Upper lobe of right lung (tissue), 1 donor: Measurements from ENCODE around the gene NKG7. TPM values are rescaled to one million over a fixed set of nuclear protein-coding genes. Genes with fewer than 3 reads are reported as not detected.

Experiments
- ATAC-seq: fragments of 200-7000 bp; cut with Tn5 transposase; one replicate; pipeline ENCODE4 v1.9.1; 2020; ENCODE audit warnings: mild to moderate bottlenecking, moderate library complexity
- DNase-seq: peaks from one replicate; pipeline ENCODE4 v3.0.0-alpha.2; 2020
- H3K27ac ChIP-seq: fragments of 200-600 bp; one replicate; pipeline ENCODE4 v1.8.0; 2022
- H3K27me3 ChIP-seq: fragments of 200-600 bp; one replicate; pipeline ENCODE4 v1.8.0; 2022; ENCODE audit warnings: mild to moderate bottlenecking
- H3K36me3 ChIP-seq: fragments of 200-600 bp; one replicate; pipeline ENCODE4 v1.8.0; 2022
- H3K4me1 ChIP-seq: fragments of 200-600 bp; one replicate; pipeline ENCODE4 v1.8.0; 2022
- H3K4me3 ChIP-seq: fragments of 200-600 bp; one replicate; pipeline ENCODE4 v1.8.0; 2022; ENCODE audit warnings: mild to moderate bottlenecking
- H3K9me3 ChIP-seq: fragments of 200-600 bp; one replicate; pipeline ENCODE4 v1.8.0; 2022
- intact Hi-C: fragments of 100-400 bp; cut with DNase I; formaldehyde crosslinking; loops from one replicate; pipeline ENCODE4 v1.11.0; 2022
- total RNA-seq: library from RNA; stranded (reverse); fragmentation: NEBNext Ultra II Directional; extraction: Animal tissue kit (Norgen Biotek cat#: 25700); gene quantifications from one replicate; pipeline ENCODE4 v1.2.1, GENCODE V29; 2021
- TF ChIP-seq, protein P1 (sequence below): fragments of 200-600 bp; IDR thresholded peaks from one replicate; pipeline ENCODE4 v1.8.0; 2022; ENCODE audit warnings: antibody characterized with exemption
- donor health status: DM: no; HTN: yes; CAD: no; lungs with severe emphysema.

NKG7 gene
- total RNA-seq, 1 donor from 2014 or later, result 25.1 TPM

- Histone ChIP-seq H3K36me3 (peaks cover 21% of the 10 kb centered on the region), H3K4me1 (no peaks in the 10 kb centered on the region), H3K27ac (no peak overlapping the region), H3K9me3 (no peaks in the 10 kb centered on the region), H3K4me3 (no peak overlapping the region), H3K27me3 (no peaks in the 10 kb centered on the region)
- TF ChIP-seq, protein P1, sequence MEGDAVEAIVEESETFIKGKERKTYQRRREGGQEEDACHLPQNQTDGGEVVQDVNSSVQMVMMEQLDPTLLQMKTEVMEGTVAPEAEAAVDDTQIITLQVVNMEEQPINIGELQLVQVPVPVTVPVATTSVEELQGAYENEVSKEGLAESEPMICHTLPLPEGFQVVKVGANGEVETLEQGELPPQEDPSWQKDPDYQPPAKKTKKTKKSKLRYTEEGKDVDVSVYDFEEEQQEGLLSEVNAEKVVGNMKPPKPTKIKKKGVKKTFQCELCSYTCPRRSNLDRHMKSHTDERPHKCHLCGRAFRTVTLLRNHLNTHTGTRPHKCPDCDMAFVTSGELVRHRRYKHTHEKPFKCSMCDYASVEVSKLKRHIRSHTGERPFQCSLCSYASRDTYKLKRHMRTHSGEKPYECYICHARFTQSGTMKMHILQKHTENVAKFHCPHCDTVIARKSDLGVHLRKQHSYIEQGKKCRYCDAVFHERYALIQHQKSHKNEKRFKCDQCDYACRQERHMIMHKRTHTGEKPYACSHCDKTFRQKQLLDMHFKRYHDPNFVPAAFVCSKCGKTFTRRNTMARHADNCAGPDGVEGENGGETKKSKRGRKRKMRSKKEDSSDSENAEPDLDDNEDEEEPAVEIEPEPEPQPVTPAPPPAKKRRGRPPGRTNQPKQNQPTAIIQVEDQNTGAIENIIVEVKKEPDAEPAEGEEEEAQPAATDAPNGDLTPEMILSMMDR, result no peak
- DNase-seq, result no peak
- intact Hi-C loops, result no loop called here
- ATAC-seq, result no peak
Observed at GRCh38 chr19:51345076-51345620, 27.3 kb downstream of the NKG7 start.

DNA sequence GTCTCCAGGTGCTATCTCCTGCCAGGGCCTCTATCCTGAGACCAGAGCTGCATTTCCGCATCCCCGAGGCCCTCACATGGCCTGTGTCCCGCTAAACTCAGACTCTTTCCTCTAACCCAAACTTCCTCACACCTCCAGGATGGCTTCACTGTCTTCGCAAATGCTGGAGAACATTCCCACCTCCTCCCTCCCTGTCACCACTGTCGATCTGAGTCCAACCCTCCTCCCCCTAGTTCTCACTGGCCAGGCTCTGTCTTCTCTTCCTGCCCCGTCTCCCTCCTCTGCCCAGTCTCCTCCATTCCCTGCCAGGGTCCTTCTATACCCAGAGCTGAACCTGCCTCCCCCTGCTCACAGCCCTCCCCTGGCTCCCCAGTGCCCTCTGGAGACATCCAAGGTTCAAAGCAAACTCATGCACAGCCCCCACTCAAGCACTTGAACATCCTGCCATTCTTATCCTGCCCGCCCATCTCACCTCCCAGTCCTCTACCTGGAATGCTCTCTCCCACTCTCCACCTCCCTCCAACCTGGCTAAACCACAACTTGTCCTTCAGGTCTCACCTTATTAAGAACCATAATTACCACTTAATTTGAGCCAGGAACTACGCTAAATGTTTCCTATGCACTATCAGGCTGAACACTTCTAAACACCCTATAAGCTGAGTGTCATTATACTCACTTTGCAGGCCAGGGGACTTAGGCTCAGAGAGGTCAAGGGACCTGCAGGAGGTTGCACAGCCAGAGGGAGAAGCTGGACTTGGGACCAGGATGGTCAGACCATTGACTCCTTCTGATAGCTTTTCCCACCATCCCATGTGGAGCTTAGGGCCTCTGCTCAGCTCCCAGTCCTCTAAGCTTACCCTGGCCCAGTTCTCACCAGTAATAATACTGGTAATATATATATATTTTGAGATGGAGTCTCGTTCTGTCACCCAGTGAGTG is 29.6 kb downstream of the NKG7 start:
- intact Hi-C loops, result no loop called here
- Histone ChIP-seq H3K27ac (no peak overlapping the region), H3K4me1 (peaks cover 11% of the 10 kb centered on the region), H3K4me3 (no peak overlapping the region), H3K36me3 (peaks cover 5% of the 10 kb centered on the region), H3K9me3 (no peaks in the 10 kb centered on the region), H3K27me3 (no peaks in the 10 kb centered on the region)
- TF ChIP-seq, protein P1, result no peak
- ATAC-seq (no peak), DNase-seq (no peak)

DNA sequence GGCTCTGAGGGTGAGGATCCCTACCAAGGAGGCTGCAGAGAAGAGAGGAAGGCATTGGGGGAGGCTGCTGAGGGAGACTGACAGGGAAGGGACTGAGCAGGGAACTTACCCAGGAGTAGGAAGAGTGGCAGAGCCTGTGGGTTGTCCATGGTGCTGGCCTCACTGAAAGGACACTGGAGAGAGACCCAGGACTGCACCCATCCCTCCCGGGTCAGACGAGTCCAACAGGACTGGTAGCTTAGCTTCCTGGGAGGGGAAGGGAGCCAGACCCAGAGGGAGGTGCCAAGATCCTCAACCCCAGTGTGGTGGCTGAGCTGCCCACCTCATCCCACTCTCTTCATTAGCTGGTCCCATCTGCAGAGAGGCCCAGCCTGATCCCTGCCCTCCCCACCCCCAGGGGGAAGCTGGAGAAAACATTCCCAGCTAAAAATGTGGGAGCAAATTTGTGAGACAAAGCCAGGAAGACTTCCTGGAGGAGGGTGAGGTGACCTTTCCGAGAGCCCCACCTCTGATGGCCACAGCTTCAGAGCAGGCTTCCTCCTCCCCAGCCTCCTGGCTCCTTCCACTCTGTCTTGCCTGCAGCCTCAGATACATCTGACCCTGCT is 30.4 kb downstream of the NKG7 start, which contains the start of gene VSIG10L:
Gene VSIG10L, minus strand, starts transcription at position 164 of the 605 bp plus-strand sequence. Its CDS starts 15 bp downstream, at position 149.
- TF ChIP-seq, protein P1, result no peak
- Histone ChIP-seq H3K27me3 (no peaks in the 10 kb centered on the region), H3K9me3 (no peaks in the 10 kb centered on the region), H3K27ac (no peak within 1 kb of the TSS), H3K4me3 (no peak within 1 kb of the TSS), H3K4me1 (peaks cover 11% of the 10 kb centered on the region), H3K36me3 (peaks cover 5% of the 10 kb centered on the region)
- intact Hi-C loops, result no loop called here
- no peak for DNase-seq
- ATAC-seq, result no peak

- TF ChIP-seq, protein P1, result no peak
- H3K27ac ChIP-seq, result no peak overlapping the region
- ATAC-seq (no peak), DNase-seq (no peak)
- no peak overlapping the region for H3K4me3 ChIP-seq
- H3K9me3 ChIP-seq, result no peaks in the 10 kb centered on the region
- no peaks in the 10 kb centered on the region for H3K27me3 ChIP-seq
- peaks cover 5% of the 10 kb centered on the region for H3K36me3 ChIP-seq
- intact Hi-C loops, result no loop called here
- peaks cover 11% of the 10 kb centered on the region for H3K4me1 ChIP-seq
Observed at GRCh38 chr19:51341066-51341465, 31.4 kb downstream of the NKG7 start.

DNA sequence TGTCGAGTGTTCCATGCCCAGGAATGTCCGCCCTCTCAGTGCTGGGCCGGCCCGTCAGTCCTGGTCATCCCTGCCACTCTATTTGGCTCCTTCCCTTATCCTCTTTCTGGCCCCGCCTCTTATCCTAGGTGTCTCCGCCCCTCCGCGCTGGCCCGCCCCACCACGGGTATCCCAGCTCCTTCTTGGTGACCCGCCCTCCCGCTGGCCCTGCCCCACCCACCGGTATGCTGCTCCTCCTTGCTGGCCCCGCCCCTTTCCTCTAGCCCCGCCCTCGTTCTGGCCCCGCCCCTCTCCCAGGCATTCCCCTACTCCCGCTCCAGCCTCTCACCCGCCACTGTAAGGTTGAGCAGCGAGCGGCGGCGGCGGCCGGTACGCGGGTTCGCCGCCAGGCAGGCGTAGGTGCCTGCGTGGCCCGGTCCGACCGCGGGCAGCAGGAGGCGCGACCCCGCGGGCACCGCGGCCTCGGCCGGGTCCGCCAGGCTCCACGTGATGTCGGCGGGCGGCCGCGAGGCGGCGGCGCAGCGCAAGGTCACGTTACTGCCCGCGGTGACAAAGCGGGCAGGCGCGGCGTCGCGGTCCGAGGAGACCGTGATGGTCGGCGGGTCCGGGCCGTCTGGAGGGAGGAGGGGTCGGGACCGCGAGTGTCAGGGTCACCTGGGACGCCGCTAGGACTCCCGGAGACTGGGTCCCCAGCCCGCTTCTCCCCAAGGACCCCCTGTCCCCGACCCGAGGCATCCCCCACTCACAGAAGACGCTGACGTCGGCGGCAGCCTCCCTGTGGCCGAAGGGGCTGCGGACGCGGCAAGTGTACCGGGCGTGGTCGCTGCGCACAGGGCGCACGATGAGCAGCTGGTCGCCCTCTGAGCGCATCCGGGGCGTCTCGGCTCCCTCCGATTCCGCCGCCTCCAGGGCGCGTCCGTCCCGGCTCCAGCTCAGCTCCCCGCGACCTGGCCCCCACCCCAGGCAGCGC is 32.5 kb downstream of the NKG7 start:
- intact Hi-C loops, result no loop called here

More for the DNA sequence above, 32.5 kb downstream of the NKG7 start:
- ATAC-seq, result peak; percentile 97
- H3K4me3 ChIP-seq, result peak overlapping the region; percentile 71
- no peaks in the 10 kb centered on the region for H3K27me3 ChIP-seq
- peaks cover 11% of the 10 kb centered on the region for H3K4me1 ChIP-seq
- H3K9me3 ChIP-seq, result no peaks in the 10 kb centered on the region
- TF ChIP-seq, protein P1, result peak; percentile 18
- H3K36me3 ChIP-seq, result peaks cover 2% of the 10 kb centered on the region
- DNase-seq, result peak; percentile 100
- H3K27ac ChIP-seq, result no peak overlapping the region
